NCI-H1105 (cell line): Measurements from ENCODE around the gene DCP2.

Experiments
- DNase-seq: peaks from one replicate; lab custom pipeline; 2025; lab: John Stamatoyannopoulos, UW

The DCP2 gene

GRCh38 chr5:113067635-113068344, 91.2 kb downstream of the DCP2 start:
- no peak for DNase-seq

GRCh38 chr5:113068559-113068958, 92.0 kb downstream of the DCP2 start:
- no peak for DNase-seq
